Activated CD8-positive, alpha-beta T cell treated with anti-CD3 and anti-CD28 coated beads for 36 hours (primary cell): Measurements from ENCODE around the gene ZNF385C. TPM values are rescaled to one million over a fixed set of nuclear protein-coding genes. Genes with fewer than 3 reads are reported as not detected.
A peak's percentile ranks its signal among the peaks of the same experiment; 100 is the strongest.

ENCODE experiments used
- ATAC-seq: fragments of 200-7000 bp; cut with Tn5 transposase; one replicate; pipeline ENCODE4 v1.10.0; 2021; ENCODE audit warnings: mild to moderate bottlenecking, moderate library complexity
- CTCF ChIA-PET: fragments of 350-600 bp; sonication (Branson Sonifier 250); formaldehyde crosslinking; loops from one replicate; lab custom pipeline; 2021; ENCODE audit warnings: antibody characterized with exemption; lab: Charles Lee
- POLR2A ChIA-PET: fragments of 350-600 bp; sonication (Branson Sonifier 250); formaldehyde crosslinking; loops from one replicate; lab custom pipeline; 2021; ENCODE audit warnings: antibody characterized with exemption; lab: Charles Lee
- DNase-seq: peaks from one replicate; pipeline ENCODE4 v3.0.0-alpha.2; 2020
- H3K27ac Mint-ChIP-seq: one replicate; pipeline ENCODE4 v1.8.0; 2021; ENCODE audit warnings: mild to moderate bottlenecking, mixed read lengths
- H3K27me3 Mint-ChIP-seq: one replicate; pipeline ENCODE4 v1.8.0; 2021; ENCODE audit warnings: mixed read lengths
- H3K36me3 Mint-ChIP-seq: one replicate; pipeline ENCODE4 v1.8.0; 2021; ENCODE audit warnings: low read depth, mixed read lengths
- H3K4me1 Mint-ChIP-seq: one replicate; pipeline ENCODE4 v1.8.0; 2021; ENCODE audit warnings: low read depth, mixed read lengths
- H3K4me3 Mint-ChIP-seq: one replicate; pipeline ENCODE4 v1.8.0; 2021; ENCODE audit warnings: mild to moderate bottlenecking, moderate library complexity, mixed read lengths
- H3K9me3 Mint-ChIP-seq: one replicate; pipeline ENCODE4 v1.8.0; 2021; ENCODE audit warnings: mixed read lengths
- CTCF ChIP-seq: fragments of 200-600 bp; IDR thresholded peaks from one replicate; pipeline ENCODE4 v1.8.0; 2022; ENCODE audit warnings: antibody characterized with exemption, mild to moderate bottlenecking
- intact Hi-C: fragments of 100-400 bp; cut with micrococcal nuclease; formaldehyde crosslinking; loops from one replicate; pipeline ENCODE4 v1.10.0; 2022
- total RNA-seq, 2 experiments: library from RNA; stranded (reverse); gene quantifications; one replicate each; pipeline ENCODE4 v1.2.3, GENCODE V29; 2021

The ZNF385C gene
- total RNA-seq, 2 experiments from 2014 or later: 1.3 TPM

DNA sequence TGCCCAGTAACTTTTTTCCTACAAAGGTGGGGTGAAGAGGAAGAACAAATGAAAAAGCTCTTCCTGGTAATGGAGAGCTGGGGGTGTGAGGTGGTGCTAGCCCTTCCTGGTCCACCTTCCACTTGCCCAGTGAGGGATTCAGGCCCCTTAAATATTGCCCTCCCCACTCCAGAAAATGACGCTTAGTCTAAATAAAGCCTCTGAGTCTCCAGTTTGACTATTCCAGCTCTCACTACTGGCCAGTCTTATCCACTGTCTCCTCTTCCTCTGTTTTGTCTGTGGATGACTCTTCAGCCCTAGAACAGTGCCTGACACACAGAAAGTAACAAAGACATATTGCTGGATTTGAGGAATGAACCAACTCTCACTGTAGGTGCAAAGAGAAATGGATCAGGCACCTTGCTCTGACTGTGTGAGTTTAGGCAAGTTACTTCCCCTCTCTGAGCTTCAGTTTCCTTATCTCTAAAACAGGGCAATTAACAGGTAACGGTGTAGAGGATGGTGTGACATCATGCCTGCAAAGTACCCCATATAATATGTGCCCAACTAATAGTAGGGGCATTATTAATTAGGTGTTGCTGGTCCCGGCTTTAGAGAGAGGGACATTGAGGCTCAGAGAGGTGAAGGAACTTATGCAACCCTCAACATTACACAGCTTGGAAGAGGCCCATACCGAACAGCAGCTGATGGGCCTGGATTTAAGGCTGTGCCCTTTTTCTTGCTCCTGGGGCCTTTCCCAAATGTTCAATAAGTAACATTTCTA is 21.3 kb downstream of the ZNF385C start:
- CTCF ChIA-PET: interaction anchor here (1.3 to 3.3 kb wide), 3 partner anchors 10 to 26 kb away, joined by 4 to 24 read pairs (median 5); partner anchors contain the start of gene C17orf113
- H3K4me3 Mint-ChIP-seq: no peak overlapping the region
- H3K9me3 Mint-ChIP-seq: no peaks in the 10 kb centered on the region
- no peaks in the 10 kb centered on the region for H3K36me3 Mint-ChIP-seq
- DNase-seq (no peak), ATAC-seq (no peak)
- peaks cover 7% of the 10 kb centered on the region for H3K27me3 Mint-ChIP-seq
- POLR2A ChIA-PET: interaction anchor here (0.9 to 1.2 kb wide), 2 partner anchors 12 to 41 kb away, joined by 3 read pairs; no protein-coding TSS in a partner anchor
- peaks cover 5% of the 10 kb centered on the region for H3K4me1 Mint-ChIP-seq
- intact Hi-C loops: no loop called here
- no peak for TF ChIP-seq CTCF
- no peak overlapping the region for H3K27ac Mint-ChIP-seq

GRCh38 chr17:42075789-42076188 is 22.5 kb downstream of the ZNF385C start:
- ChIA-PET CTCF (interaction anchor here (3.3 kb wide), 1 partner anchor 9 kb away, joined by 24 read pairs; no protein-coding TSS in a partner anchor), POLR2A (no interaction called here)
- peaks cover 13% of the 10 kb centered on the region for H3K4me1 Mint-ChIP-seq
- no peak overlapping the region for H3K4me3 Mint-ChIP-seq
- H3K36me3 Mint-ChIP-seq: no peaks in the 10 kb centered on the region
- ATAC-seq (no peak), DNase-seq (no peak)
- peaks cover 8% of the 10 kb centered on the region for H3K27me3 Mint-ChIP-seq
- H3K27ac Mint-ChIP-seq: no peak overlapping the region
- TF ChIP-seq CTCF: no peak
- no peaks in the 10 kb centered on the region for H3K9me3 Mint-ChIP-seq
- intact Hi-C loops: no loop called here

DNA sequence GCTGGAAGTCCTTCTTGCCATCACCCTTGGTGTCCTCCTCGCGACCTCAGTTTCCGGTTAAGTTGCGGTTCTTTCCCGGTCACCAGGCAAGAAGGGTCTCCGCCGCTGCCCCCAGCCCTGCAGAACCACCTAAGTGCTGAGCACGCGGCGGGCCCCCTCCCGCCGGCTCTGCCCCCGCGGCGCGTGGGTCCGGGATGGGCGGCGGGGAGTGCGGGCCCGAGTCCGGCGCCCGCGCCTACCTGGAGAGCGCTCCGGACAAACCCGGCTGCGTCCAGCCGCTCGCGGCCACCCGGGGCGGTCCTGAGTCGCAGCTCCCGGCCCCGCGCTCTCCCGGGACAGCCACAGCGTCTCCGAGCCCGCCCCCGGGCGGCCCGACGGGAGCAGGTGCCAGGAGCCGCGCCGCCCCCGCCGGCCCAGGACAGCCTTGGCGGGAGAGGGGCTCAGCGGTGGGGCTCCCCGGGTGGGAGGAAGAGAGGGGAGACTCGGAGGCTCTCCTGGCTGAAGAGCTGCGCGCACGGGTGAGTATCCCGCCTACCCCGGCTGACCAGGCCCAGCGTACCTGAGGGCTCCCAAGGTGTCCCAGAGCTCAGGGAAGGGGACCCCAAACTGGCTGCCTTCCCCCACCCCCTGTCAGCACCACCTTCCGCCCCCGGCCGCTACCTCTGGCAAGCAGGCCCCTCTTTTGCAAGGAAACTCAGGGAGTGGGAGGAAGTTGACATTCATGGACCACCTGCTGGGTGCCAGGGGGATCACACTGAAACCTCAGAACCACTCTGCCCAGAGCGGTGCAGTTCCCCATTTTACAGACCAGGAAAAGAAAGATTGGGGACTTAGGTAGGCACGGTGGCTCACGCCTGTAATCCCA is 25.7 kb downstream of the ZNF385C start:
- peak overlapping the region; percentile 72 for H3K4me3 Mint-ChIP-seq
- ATAC-seq (peak; percentile 32), DNase-seq (peak; percentile 21)
- H3K4me1 Mint-ChIP-seq: peaks cover 13% of the 10 kb centered on the region
- peak overlapping the region; percentile 59 for H3K27ac Mint-ChIP-seq
- no peaks in the 10 kb centered on the region for H3K36me3 Mint-ChIP-seq
- intact Hi-C loops: no loop called here
- CTCF ChIA-PET: interaction anchor here (0.8 to 3.9 kb wide), 8 partner anchors 8 to 52 kb away, joined by 3 to 19 read pairs (median 5); partner anchors contain the start of genes NKIRAS2 and ZNF385C
- H3K27me3 Mint-ChIP-seq: peaks cover 8% of the 10 kb centered on the region
- POLR2A ChIA-PET: interaction anchor here (0.7 to 1.7 kb wide), 11 partner anchors 13 to 505 kb away, joined by 3 to 6 read pairs (median 4); partner anchors contain the start of genes DHX58, DNAJC7, KCNH4 and PSMC3IP
- H3K9me3 Mint-ChIP-seq: no peaks in the 10 kb centered on the region
- TF ChIP-seq CTCF: peak; percentile 47

GRCh38 chr17:42071810-42072209 is 26.5 kb downstream of the ZNF385C start:
- POLR2A ChIA-PET: interaction anchor here (0.7 to 1.7 kb wide), 10 partner anchors 13 to 505 kb away, joined by 3 to 6 read pairs (median 4); partner anchors contain the start of genes DHX58, DNAJC7, PSMC3IP and ZNF385C
- DNase-seq (peak; percentile 54), ATAC-seq (peak; percentile 50)
- no peaks in the 10 kb centered on the region for H3K9me3 Mint-ChIP-seq
- no peak for TF ChIP-seq CTCF
- peaks cover 13% of the 10 kb centered on the region for H3K4me1 Mint-ChIP-seq
- intact Hi-C loops: no loop called here
- H3K27me3 Mint-ChIP-seq: peaks cover 8% of the 10 kb centered on the region
- CTCF ChIA-PET: interaction anchor here (1.0 to 3.9 kb wide), 8 partner anchors 8 to 52 kb away, joined by 3 to 19 read pairs (median 5); partner anchors contain the start of gene NKIRAS2
- no peaks in the 10 kb centered on the region for H3K36me3 Mint-ChIP-seq
- peak overlapping the region; percentile 52 for H3K27ac Mint-ChIP-seq
- peak overlapping the region; percentile 72 for H3K4me3 Mint-ChIP-seq
